Liver (tissue), 9 donors: Measurements from ENCODE around the gene FIBCD1. TPM values are rescaled to one million over a fixed set of nuclear protein-coding genes. Genes with fewer than 3 reads are reported as not detected.

Source experiments
- DNase-seq: peaks from one replicate; pipeline ENCODE4 v3.0.0-alpha.2; 2017; ENCODE audit warnings: low spot score
- H3K27ac ChIP-seq, 2 donors: one replicate each; pipeline ENCODE4 v1.7.0; 2013; ENCODE audit warnings: inconsistent platforms in 2 of 2, low read length in 2 of 2, control low read depth in 1 of 2, low read depth in 1 of 2, mild to moderate bottlenecking in 1 of 2
- H3K27me3 ChIP-seq, 4 donors: one replicate each; pipeline versions ENCODE4 v1.6.1 to v1.7.0; 2013; ENCODE audit warnings: low read length in 3 of 4, inconsistent platforms in 1 of 4, mild to moderate bottlenecking in 1 of 4, moderate library complexity in 1 of 4; ENCODE audit not compliant: control insufficient read depth in 4 of 4, insufficient read depth in 4 of 4
- H3K36me3 ChIP-seq, 4 donors: one replicate each; pipeline versions ENCODE4 v1.6.1 to v1.7.0; 2013; ENCODE audit warnings: low read length in 3 of 4, mild to moderate bottlenecking in 3 of 4, low read depth in 1 of 4, moderate library complexity in 1 of 4; ENCODE audit not compliant: control insufficient read depth in 4 of 4, insufficient read depth in 3 of 4
- H3K4me1 ChIP-seq, 4 donors: one replicate each; pipeline versions ENCODE4 v1.6.1 to v1.7.0; 2013; ENCODE audit warnings: low read length in 3 of 4, mild to moderate bottlenecking in 3 of 4, moderate library complexity in 1 of 4; ENCODE audit not compliant: control insufficient read depth in 4 of 4, insufficient read depth in 4 of 4
- H3K4me3 ChIP-seq, 3 donors: one replicate each; pipeline versions ENCODE4 v1.6.1 to v1.7.0; 2013; ENCODE audit warnings: low read length in 3 of 3, control low read depth in 1 of 3, low read depth in 1 of 3, mild to moderate bottlenecking in 1 of 3
- H3K9ac ChIP-seq, 2 donors: one replicate each; pipeline ENCODE4 v1.7.0; 2013; ENCODE audit warnings: low read length in 2 of 2, mild to moderate bottlenecking in 2 of 2, moderate library complexity in 2 of 2, control low read depth in 1 of 2, low read depth in 1 of 2
- H3K9me3 ChIP-seq, 4 donors: one replicate each; pipeline versions ENCODE4 v1.6.1 to v1.7.0; 2013; ENCODE audit warnings: low read length in 3 of 4; ENCODE audit not compliant: control insufficient read depth in 4 of 4
- CTCF ChIP-seq: fragments of 150-350 bp; IDR thresholded peaks from 2 replicates; pipeline ENCODE4 v1.5.1; 2017; ENCODE audit warnings: improper control_type of control experiment, low read depth, low read length; ENCODE audit not compliant: missing input control
- EGR1 ChIP-seq, 2 donors: IDR thresholded peaks; 2 replicates each; pipeline ENCODE4 v1.6.1; 2016 to 2018; ENCODE audit warnings: antibody characterized with exemption in 2 of 2, low read depth in 2 of 2
- FOXA1 ChIP-seq: IDR thresholded peaks from 2 replicates; pipeline ENCODE4 v1.6.1; 2016; ENCODE audit warnings: antibody characterized with exemption
- GABPA ChIP-seq, 2 donors: IDR thresholded peaks in 1 of 2; conservative IDR thresholded peaks in 1 of 2; 2 replicates each; pipeline ENCODE4 v1.6.1; 2016; ENCODE audit warnings: antibody characterized with exemption in 2 of 2, mild to moderate bottlenecking in 1 of 2, moderate library complexity in 1 of 2
- HNF4A ChIP-seq, 2 donors: conservative IDR thresholded peaks; 2 replicates each; pipeline ENCODE4 v1.6.1; 2016; ENCODE audit warnings: antibody characterized with exemption in 2 of 2, mild to moderate bottlenecking in 2 of 2
- HNF4G ChIP-seq: IDR thresholded peaks from 2 replicates; pipeline ENCODE4 v1.6.1; 2016; ENCODE audit warnings: antibody characterized with exemption
- NR2F2 ChIP-seq: IDR thresholded peaks from 2 replicates; pipeline ENCODE4 v1.6.1; 2016; ENCODE audit warnings: antibody characterized with exemption
- REST ChIP-seq: IDR thresholded peaks from 2 replicates; pipeline ENCODE4 v1.6.1; 2016; ENCODE audit warnings: antibody characterized with exemption, mild to moderate bottlenecking
- RXRA ChIP-seq, 2 donors: IDR thresholded peaks; 2 replicates each; pipeline ENCODE4 v1.6.1; 2017 to 2018; ENCODE audit warnings: antibody characterized with exemption in 2 of 2, mild to moderate bottlenecking in 1 of 2
- SP1 ChIP-seq: IDR thresholded peaks from 2 replicates; pipeline ENCODE4 v1.6.1; 2018; ENCODE audit warnings: antibody characterized with exemption, mild to moderate bottlenecking
- YY1 ChIP-seq: IDR thresholded peaks from 2 replicates; pipeline ENCODE4 v1.6.1; 2016; ENCODE audit warnings: antibody characterized with exemption, mild to moderate bottlenecking
- WGBS: extraction: QIAGEN DNeasy Blood & Tissue Kit; methylation state at CpG from one replicate; pipeline ENCODE4 v1.1.7; 2013; 5-methylcytosine and 5-hydroxymethylcytosine counted together
- polyA plus RNA-seq, 2 donors: library from polyadenylated mRNA; stranded (reverse) in 1 of 2; unstranded in 1 of 2; fragments of 200-250 nt in 1 of 2; fragments of >200 nt in 1 of 2; fragmentation: Nextera tagmentation in 1 of 2; extraction: Ambion mirVana in 1 of 2; gene quantifications; one replicate each; pipeline versions ENCODE4 v1.2.1 to v1.2.3, GENCODE V29; 2013 to 2015
- total RNA-seq, 2 donors: library from RNA; depleted of rRNA; stranded (reverse); fragments of >200 nt; gene quantifications; one replicate each; pipeline ENCODE4 v1.2.3, GENCODE V29; 2014
- donor health status: healthy.
- donor health status: healthy.
- donor health status: healthy.
- donor health status: healthy.
- donor health status: healthy.

FIBCD1 gene
- total and polyA plus RNA-seq, 4 donors = not detected

GRCh38 chr9:130885484-130886375, 53.3 kb downstream of the FIBCD1 start:
- H3K4me3 ChIP-seq = no peak overlapping the region
- no peaks in the 10 kb centered on the region for H3K9me3 ChIP-seq
- H3K27ac ChIP-seq = no peak overlapping the region
- H3K36me3 ChIP-seq = peaks cover 13 to 76% (median 28%) of the 10 kb centered on the region in 4 donors
- DNase-seq = no peak
- H3K9ac ChIP-seq = no peak overlapping the region
- no peaks in the 10 kb centered on the region for H3K27me3 ChIP-seq
- no peak for TF ChIP-seq YY1
- no peak for TF ChIP-seq RXRA (IDR thresholded peaks at IDR 0.05)
- TF ChIP-seq HNF4G = no peak
- no peak for TF ChIP-seq HNF4A (conservative IDR thresholded peaks at IDR 0.05)
- TF ChIP-seq REST = no peak
- no peaks in the 10 kb centered on the region for H3K4me1 ChIP-seq
- 94% methylated on average over 35 of the region's 35 CpGs for WGBS

- WGBS = 95% methylated on average over 47 of the region's 47 CpGs
- no peaks in the 10 kb centered on the region for H3K27me3 ChIP-seq
- no peaks in the 10 kb centered on the region for H3K9me3 ChIP-seq
- TF ChIP-seq GABPA (IDR thresholded peaks at IDR 0.05 in 1 of 2, conservative IDR thresholded peaks at IDR 0.05 in 1 of 2) = no peak
- no peak for TF ChIP-seq SP1
- no peak for TF ChIP-seq FOXA1
- TF ChIP-seq CTCF = no peak
- no peak for TF ChIP-seq NR2F2
- TF ChIP-seq EGR1 (IDR thresholded peaks at IDR 0.05; ENCODE audit: low read depth in 2 of 2) = no peak
- H3K9ac ChIP-seq = no peak overlapping the region
- peaks cover 21 to 78% (median 33%) of the 10 kb centered on the region in 4 donors for H3K36me3 ChIP-seq
- H3K4me3 ChIP-seq = no peak overlapping the region
- DNase-seq = no peak
- H3K4me1 ChIP-seq = no peaks in the 10 kb centered on the region
- no peak overlapping the region for H3K27ac ChIP-seq
These were observed 54.2 kb downstream of the FIBCD1 start for GRCh38 chr9:130884542-130885483.
